C4-2B (cell line): Measurements from ENCODE around the gene TSPYL6.

Source experiments
- H3K27ac ChIP-seq: fragments of 450-650 bp; 2 replicates; pipeline ENCODE4 v1.5.1; 2017
- ZFX ChIP-seq: fragments of 450-650 bp; IDR thresholded peaks from 2 replicates; pipeline ENCODE4 v1.6.1; 2017
- TF ChIP-seq, protein P1 (sequence below): fragments of 450-650 bp; conservative IDR thresholded peaks from 2 replicates; pipeline ENCODE4 v1.5.1; 2017; ENCODE audit warnings: mild to moderate bottlenecking

Gene TSPYL6

DNA sequence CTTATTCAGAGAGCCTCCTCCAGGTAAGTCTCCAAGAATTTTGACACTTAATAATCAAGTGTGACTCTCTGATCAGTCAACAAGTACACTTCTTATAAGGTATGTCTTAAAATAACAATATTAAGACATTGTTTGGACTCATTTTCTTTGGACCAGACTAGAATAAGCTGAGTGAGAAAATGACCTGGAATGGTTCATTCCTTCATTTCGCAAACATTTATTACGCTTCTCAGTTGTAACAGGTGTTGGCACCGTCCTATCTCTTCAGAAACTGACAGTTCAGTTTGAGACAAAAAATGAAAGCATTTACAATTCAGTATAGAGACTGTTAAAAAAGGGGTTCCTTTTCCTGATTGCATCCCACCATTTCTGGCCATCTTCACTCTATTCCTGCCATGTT lies 46.6 kb downstream of the TSPYL6 start:
- no peak overlapping the region for H3K27ac ChIP-seq
- no peak for TF ChIP-seq ZFX
- TF ChIP-seq, protein P1, sequence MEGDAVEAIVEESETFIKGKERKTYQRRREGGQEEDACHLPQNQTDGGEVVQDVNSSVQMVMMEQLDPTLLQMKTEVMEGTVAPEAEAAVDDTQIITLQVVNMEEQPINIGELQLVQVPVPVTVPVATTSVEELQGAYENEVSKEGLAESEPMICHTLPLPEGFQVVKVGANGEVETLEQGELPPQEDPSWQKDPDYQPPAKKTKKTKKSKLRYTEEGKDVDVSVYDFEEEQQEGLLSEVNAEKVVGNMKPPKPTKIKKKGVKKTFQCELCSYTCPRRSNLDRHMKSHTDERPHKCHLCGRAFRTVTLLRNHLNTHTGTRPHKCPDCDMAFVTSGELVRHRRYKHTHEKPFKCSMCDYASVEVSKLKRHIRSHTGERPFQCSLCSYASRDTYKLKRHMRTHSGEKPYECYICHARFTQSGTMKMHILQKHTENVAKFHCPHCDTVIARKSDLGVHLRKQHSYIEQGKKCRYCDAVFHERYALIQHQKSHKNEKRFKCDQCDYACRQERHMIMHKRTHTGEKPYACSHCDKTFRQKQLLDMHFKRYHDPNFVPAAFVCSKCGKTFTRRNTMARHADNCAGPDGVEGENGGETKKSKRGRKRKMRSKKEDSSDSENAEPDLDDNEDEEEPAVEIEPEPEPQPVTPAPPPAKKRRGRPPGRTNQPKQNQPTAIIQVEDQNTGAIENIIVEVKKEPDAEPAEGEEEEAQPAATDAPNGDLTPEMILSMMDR = no peak

GRCh38 chr2:54208364-54209240 lies 47.4 kb downstream of the TSPYL6 start:
- no peak for TF ChIP-seq ZFX
- TF ChIP-seq, protein P1 = no peak
- H3K27ac ChIP-seq = no peak overlapping the region

- no peak for TF ChIP-seq ZFX
- TF ChIP-seq, protein P1 = no peak
- H3K27ac ChIP-seq = no peak overlapping the region
Observed at GRCh38 chr2:54207666-54208195, 48.3 kb downstream of the TSPYL6 start.

GRCh38 chr2:54206596-54206995 lies 49.4 kb downstream of the TSPYL6 start:
- no peak overlapping the region for H3K27ac ChIP-seq
- TF ChIP-seq, protein P1 = peak; percentile 58
- no peak for TF ChIP-seq ZFX

DNA sequence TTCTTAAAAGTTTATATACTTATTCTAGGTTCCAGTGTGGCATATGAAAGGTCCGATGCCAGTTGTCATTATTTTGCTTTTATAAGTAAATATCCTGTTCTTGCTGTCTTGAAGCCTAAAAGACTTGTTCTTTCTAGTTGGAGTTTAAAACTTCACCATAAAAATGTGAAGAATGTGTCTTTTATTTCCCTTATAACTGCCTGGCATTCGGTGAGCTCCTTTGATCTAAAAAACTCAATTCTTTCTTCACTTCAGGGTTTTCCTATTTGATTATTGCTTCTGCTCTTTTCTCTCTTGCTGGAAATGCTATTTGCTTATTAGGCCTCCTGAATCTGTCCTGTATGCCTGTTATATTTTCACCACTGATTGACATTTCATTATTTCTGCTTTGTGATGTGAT lies 51.6 kb downstream of the TSPYL6 start:
- TF ChIP-seq ZFX = no peak
- TF ChIP-seq, protein P1 = no peak
- no peak overlapping the region for H3K27ac ChIP-seq
